ENCODE results near the gene MFSD2A. TPM values are rescaled to one million over a fixed set of nuclear protein-coding genes. Genes with fewer than 3 reads are reported as not detected.
"Not testable (repeated sequence)": the region's sequence is repeated elsewhere in the genome, so short reads cannot be mapped to it uniquely, and the experiment has no call there.

The MFSD2A gene
- total RNA-seq, 1 experiment from 2014 or later = 19.9 TPM

GRCh38 chr1:39962450-39962825 lies 7.5 kb downstream of the MFSD2A start:
- no peak for TF ChIP-seq CTCF (conservative IDR thresholded peaks at IDR 0.05)
- DNase-seq = no peak
- Histone ChIP-seq H3K23me2 (ENCODE audit: insufficient read length, low read depth, low read length, poor library complexity, severe bottlenecking) (no peaks in the 10 kb centered on the region), H3K27me3 (ENCODE audit: insufficient read depth, low read length) (no peaks in the 10 kb centered on the region), H3K4ac (ENCODE audit: low read depth, low read length) (no peak overlapping the region), H4K20me1 (ENCODE audit: control insufficient read depth, insufficient read depth, insufficient read length) (no peaks in the 10 kb centered on the region), H4K5ac (ENCODE audit: insufficient read length, low read depth, low read length) (no peak overlapping the region), H3K9me3 (ENCODE audit: control insufficient read depth, low read depth, low read length) (no peaks in the 10 kb centered on the region), H2BK12ac (ENCODE audit: insufficient read length, low read depth, low read length) (no peak overlapping the region), H3K56ac (ENCODE audit: insufficient read length, low read depth, low read length) (no peak overlapping the region), H3K79me2 (ENCODE audit: insufficient read depth, low read length) (no peaks in the 10 kb centered on the region), H2BK5ac (ENCODE audit: insufficient read length, low read length) (no peak overlapping the region), H3K4me1 (ENCODE audit: insufficient read depth, low read length) (no peaks in the 10 kb centered on the region), H3K79me1 (ENCODE audit: insufficient read depth, low read depth, low read length, poor library complexity, severe bottlenecking) (no peaks in the 10 kb centered on the region), H3K18ac (ENCODE audit: insufficient read length, low read depth, low read length) (no peak overlapping the region), H2BK120ac (ENCODE audit: low read depth, low read length, poor library complexity, severe bottlenecking) (no peak overlapping the region), H2BK20ac (ENCODE audit: low read depth, low read length, poor library complexity, severe bottlenecking) (no peak overlapping the region), H3K23ac (ENCODE audit: insufficient read length, low read depth, low read length) (no peak overlapping the region), H4K91ac (ENCODE audit: insufficient read length, low read depth, low read length) (no peak overlapping the region), H3K27ac (ENCODE audit: insufficient read length, low read depth, low read length) (no peak overlapping the region), H2AFZ (ENCODE audit: low read length) (no peak overlapping the region), H2AK5ac (ENCODE audit: insufficient read length, low read length) (no peak overlapping the region), H3K9ac (ENCODE audit: extremely low read depth, insufficient read length, low read length) (no peak overlapping the region), H4K8ac (replicated peaks; ENCODE audit: insufficient read length, low read depth, low read length) (no peak overlapping the region), H2BK15ac (ENCODE audit: low read depth, low read length) (no peak overlapping the region), H3K4me2 (ENCODE audit: insufficient read depth, insufficient read length, low read length) (no peak overlapping the region), H3T11ph (ENCODE audit: low read length) (no peak overlapping the region), H3K14ac (ENCODE audit: insufficient read depth, low read length) (no peak overlapping the region)
- no CpG with 5 or more reads among the region's 17 CpGs for WGBS (ENCODE audit: extremely low coverage, insufficient read length, low lambda C conversion rate)
- Mint-ChIP-seq H3K36me3 (ENCODE audit: insufficient read depth in 1 of 3, low read depth in 3 of 3) (peaks cover 48 to 74% (median 52%) of the 10 kb centered on the region in 3 experiments), H3K27ac (no peak overlapping the region), H3K9me3 (no peaks in the 10 kb centered on the region), H3K4me3 (no peak overlapping the region), H3K27me3 (ENCODE audit: low read depth) (no peaks in the 10 kb centered on the region; the same call in 1 of the 2 replicates), H3K4me1 (peaks cover 2 to 4% of the 10 kb centered on the region in 2 experiments; a peak in 1 of 4 replicates)

GRCh38 chr1:39962964-39963363 lies 8.0 kb downstream of the MFSD2A start:
- WGBS (ENCODE audit: extremely low coverage, insufficient read length, low lambda C conversion rate) = no CpG with 5 or more reads among the region's 13 CpGs
- H2BK120ac ChIP-seq (ENCODE audit: low read depth, low read length, poor library complexity, severe bottlenecking); H3K4ac ChIP-seq (ENCODE audit: low read depth, low read length); H3K27me3 Mint-ChIP-seq (ENCODE audit: low read depth); H3K23me2 ChIP-seq (ENCODE audit: insufficient read length, low read depth, low read length, poor library complexity, severe bottlenecking); H3K56ac ChIP-seq (ENCODE audit: insufficient read length, low read depth, low read length); H3K4me1 ChIP-seq (ENCODE audit: insufficient read depth, low read length); H3K27me3 ChIP-seq (ENCODE audit: insufficient read depth, low read length); H3K9ac ChIP-seq (ENCODE audit: extremely low read depth, insufficient read length, low read length); H2BK15ac ChIP-seq (ENCODE audit: low read depth, low read length); H3K79me1 ChIP-seq (ENCODE audit: insufficient read depth, low read depth, low read length, poor library complexity, severe bottlenecking); H3K14ac ChIP-seq (ENCODE audit: insufficient read depth, low read length); H3K79me2 ChIP-seq (ENCODE audit: insufficient read depth, low read length); H3K27ac Mint-ChIP-seq; H4K91ac ChIP-seq (ENCODE audit: insufficient read length, low read depth, low read length); H3T11ph ChIP-seq (ENCODE audit: low read length); H4K20me1 ChIP-seq (ENCODE audit: control insufficient read depth, insufficient read depth, insufficient read length); H3K27ac ChIP-seq (ENCODE audit: insufficient read length, low read depth, low read length); H3K9me3 Mint-ChIP-seq; H2BK12ac ChIP-seq (ENCODE audit: insufficient read length, low read depth, low read length); H2AFZ ChIP-seq (ENCODE audit: low read length); H3K18ac ChIP-seq (ENCODE audit: insufficient read length, low read depth, low read length); H3K9me3 ChIP-seq (ENCODE audit: control insufficient read depth, low read depth, low read length); H4K8ac ChIP-seq (replicated peaks; ENCODE audit: insufficient read length, low read depth, low read length); H2BK5ac ChIP-seq (ENCODE audit: insufficient read length, low read length); H3K23ac ChIP-seq (ENCODE audit: insufficient read length, low read depth, low read length); H2AK5ac ChIP-seq (ENCODE audit: insufficient read length, low read length); H3K4me3 Mint-ChIP-seq; H2BK20ac ChIP-seq (ENCODE audit: low read depth, low read length, poor library complexity, severe bottlenecking); H3K4me1 Mint-ChIP-seq; H3K4me2 ChIP-seq (ENCODE audit: insufficient read depth, insufficient read length, low read length); DNase-seq; H4K5ac ChIP-seq (ENCODE audit: insufficient read length, low read depth, low read length): not testable (repeated sequence)
- H3K36me3 Mint-ChIP-seq (ENCODE audit: insufficient read depth in 1 of 3, low read depth in 3 of 3) = peaks cover 49 to 73% (median 49%) of the 10 kb centered on the region in 3 experiments

Data from H9 (cell line).